ENCODE measurements around the gene ABLIM2. TPM values are rescaled to one million over a fixed set of nuclear protein-coding genes. Genes with fewer than 3 reads are reported as not detected.
A peak's percentile ranks its signal among the peaks of the same experiment; 100 is the strongest.

ABLIM2 gene
- total RNA-seq, 2 experiments from 2014 or later, result 0.76 TPM; not detected in 1

- POLR2A ChIA-PET, result interaction anchor here (1.0 to 1.7 kb wide), 5 partner anchors 22 to 47 kb away, joined by 3 to 4 read pairs (median 4); no protein-coding TSS in a partner anchor
- Histone ChIP-seq H3K4me3 (ENCODE audit: low read depth, low read length, poor library complexity, severe bottlenecking) (peak overlapping the region; percentile 67), H3K79me2 (ENCODE audit: insufficient read depth, low read depth, low read length) (no peaks in the 10 kb centered on the region), H3K27ac (ENCODE audit: low read depth, low read length, poor library complexity, severe bottlenecking) (peak overlapping the region; percentile 51), H2AFZ (ENCODE audit: low read length) (peak overlapping the region; percentile 50), H3K9me2 (ENCODE audit: insufficient read depth, low read length) (no peaks in the 10 kb centered on the region), H3K36me3 (ENCODE audit: insufficient read depth, low read length) (no peaks in the 10 kb centered on the region), H3K4me1 (ENCODE audit: insufficient read depth, low read length, poor library complexity, severe bottlenecking) (peaks cover 53% of the 10 kb centered on the region), H3K9me3 (ENCODE audit: low read length) (no peaks in the 10 kb centered on the region), H4K20me1 (ENCODE audit: insufficient read depth, low read length) (no peaks in the 10 kb centered on the region), H3K4me2 (ENCODE audit: low read length) (peak overlapping the region; percentile 93)
- intact Hi-C loops (cut with micrococcal nuclease; ENCODE audit: unreplicated experiment), result no loop called here
- BruUV-seq (replicated peaks), result no TSS peak
- CTCF ChIA-PET (ENCODE audit: unreplicated experiment), result interaction anchor here (1.0 to 2.5 kb wide), 2 partner anchors 22 to 37 kb away, joined by 3 to 17 read pairs; no protein-coding TSS in a partner anchor
- no peak for DNase-seq (ENCODE audit: low spot score)
- no peak for TF ChIP-seq EZH2phosphoT487 (IDR thresholded peaks at IDR 0.05; ENCODE audit: borderline replicate concordance, low read depth, low read length)
- TF ChIP-seq CTCF (conservative IDR thresholded peaks at IDR 0.05; ENCODE audit: low read length), result no peak
These were observed 39.7 kb upstream of the ABLIM2 start for GRCh38 chr4:8198206-8198905.

GRCh38 chr4:8197521-8197920, 38.9 kb upstream of the ABLIM2 start:
- no peak for DNase-seq (ENCODE audit: low spot score)
- ChIA-PET POLR2A (interaction anchor here (1.1 to 1.7 kb wide), 4 partner anchors 21 to 47 kb away, joined by 3 to 8 read pairs (median 4); no protein-coding TSS in a partner anchor), CTCF (ENCODE audit: unreplicated experiment) (interaction anchor here (2.5 kb wide), 1 partner anchor 21 kb away, joined by 17 read pairs; no protein-coding TSS in a partner anchor)
- Histone ChIP-seq H3K4me2 (ENCODE audit: low read length) (no peak overlapping the region), H2AFZ (ENCODE audit: low read length) (no peak overlapping the region), H3K79me2 (ENCODE audit: insufficient read depth, low read depth, low read length) (no peaks in the 10 kb centered on the region), H3K36me3 (ENCODE audit: insufficient read depth, low read length) (no peaks in the 10 kb centered on the region), H3K9me3 (ENCODE audit: low read length) (no peaks in the 10 kb centered on the region), H3K4me3 (ENCODE audit: low read depth, low read length, poor library complexity, severe bottlenecking) (no peak overlapping the region), H3K4me1 (ENCODE audit: insufficient read depth, low read length, poor library complexity, severe bottlenecking) (peaks cover 50% of the 10 kb centered on the region), H4K20me1 (ENCODE audit: insufficient read depth, low read length) (no peaks in the 10 kb centered on the region), H3K9me2 (ENCODE audit: insufficient read depth, low read length) (no peaks in the 10 kb centered on the region), H3K27ac (ENCODE audit: low read depth, low read length, poor library complexity, severe bottlenecking) (no peak overlapping the region)
- TF ChIP-seq CTCF (conservative IDR thresholded peaks at IDR 0.05; ENCODE audit: low read length) (no peak), EZH2phosphoT487 (IDR thresholded peaks at IDR 0.05; ENCODE audit: borderline replicate concordance, low read depth, low read length) (no peak)
- no TSS peak for BruUV-seq (replicated peaks)
- intact Hi-C loops (cut with micrococcal nuclease; ENCODE audit: unreplicated experiment), result no loop called here

- Histone ChIP-seq H3K9me3 (ENCODE audit: low read length) (no peaks in the 10 kb centered on the region), H3K4me2 (ENCODE audit: low read length) (no peak overlapping the region), H3K4me1 (ENCODE audit: insufficient read depth, low read length, poor library complexity, severe bottlenecking) (peaks cover 35% of the 10 kb centered on the region), H2AFZ (ENCODE audit: low read length) (no peak overlapping the region), H3K79me2 (ENCODE audit: insufficient read depth, low read depth, low read length) (no peaks in the 10 kb centered on the region), H3K36me3 (ENCODE audit: insufficient read depth, low read length) (no peaks in the 10 kb centered on the region), H4K20me1 (ENCODE audit: insufficient read depth, low read length) (no peaks in the 10 kb centered on the region), H3K9me2 (ENCODE audit: insufficient read depth, low read length) (no peaks in the 10 kb centered on the region), H3K27ac (ENCODE audit: low read depth, low read length, poor library complexity, severe bottlenecking) (no peak overlapping the region), H3K4me3 (ENCODE audit: low read depth, low read length, poor library complexity, severe bottlenecking) (no peak overlapping the region)
- BruUV-seq (replicated peaks), result no TSS peak
- DNase-seq (ENCODE audit: low spot score), result no peak
- ChIA-PET CTCF (ENCODE audit: unreplicated experiment) (no interaction called here), POLR2A (no interaction called here)
- intact Hi-C loops (cut with micrococcal nuclease; ENCODE audit: unreplicated experiment), result no loop called here
- TF ChIP-seq CTCF (conservative IDR thresholded peaks at IDR 0.05; ENCODE audit: low read length), result no peak
- TF ChIP-seq EZH2phosphoT487 (IDR thresholded peaks at IDR 0.05; ENCODE audit: borderline replicate concordance, low read depth, low read length), result no peak
These were observed 37.3 kb upstream of the ABLIM2 start for GRCh38 chr4:8195841-8196458.
